HepG2 (cell line): ENCODE results near the gene AHCYL1. TPM values are rescaled to one million over a fixed set of nuclear protein-coding genes. Genes with fewer than 3 reads are reported as not detected.

Experiments
- BCL6 ChIP-seq: IDR thresholded peaks from 2 replicates; pipeline ENCODE4 v1.6.1; 2016; ENCODE audit warnings: missing genetic modification reagents, missing compliant biosample characterization
- ELF1 ChIP-seq: sonication (generic); formaldehyde crosslinking; IDR thresholded peaks from 2 replicates; pipeline ENCODE4 v1.4.0; 2020; ENCODE audit warnings: missing genetic modification reagents
- IRX3 ChIP-seq: sonication (generic); formaldehyde crosslinking; IDR thresholded peaks from 2 replicates; pipeline ENCODE4 v1.8.1; 2023; ENCODE audit warnings: mild to moderate bottlenecking, low read depth, missing genetic modification reagents, borderline replicate concordance
- KDM5A ChIP-seq: fragments of 200-600 bp; sonication (generic); IDR thresholded peaks from 2 replicates; pipeline ENCODE4 v1.7.0; 2018; ENCODE audit warnings: antibody characterized with exemption, mild to moderate bottlenecking, low read length, borderline replicate concordance
- MEIS1 ChIP-seq: sonication (generic); formaldehyde crosslinking; IDR thresholded peaks from 2 replicates; pipeline ENCODE4 v1.9.0; 2021; ENCODE audit warnings: mild to moderate bottlenecking, missing genetic modification reagents, moderate library complexity, borderline replicate concordance
- MXI1 ChIP-seq: IDR thresholded peaks from 3 replicates; pipeline ENCODE4 v1.6.1; 2012; ENCODE audit warnings: low read depth, low read length, inconsistent platforms, borderline replicate concordance
- PHF5A ChIP-seq: IDR thresholded peaks from one replicate; pipeline ENCODE4 v1.6.1; 2018; ENCODE audit warnings: low read depth, missing genetic modification reagents; ENCODE audit not compliant: unreplicated experiment
- ZNF12 ChIP-seq: sonication (generic); formaldehyde crosslinking; IDR thresholded peaks from 2 replicates; pipeline ENCODE4 v1.5.0; 2020; ENCODE audit warnings: missing genetic modification reagents
- ZNF33B ChIP-seq: sonication (generic); formaldehyde crosslinking; IDR thresholded peaks from 2 replicates; pipeline ENCODE4 v1.5.1; 2020; ENCODE audit warnings: mild to moderate bottlenecking, missing genetic modification reagents
- polyA plus RNA-seq, 8 experiments: library from polyadenylated mRNA; depleted of rRNA in 3 of 8; stranded (reverse) in 7 of 8; unstranded in 1 of 8; fragments of >200 nt; fragmentation: Illumina TruSeq in 4 of 8; extraction: Trizol in 4 of 8; gene quantifications; 2 replicates each; pipeline versions ENCODE4 v1.2.1 to v1.2.3, GENCODE V29; 2011 to 2016; ENCODE audit warnings: low read depth in 4 of 8, missing spikeins in 1 of 8, mixed read lengths in 1 of 8; ENCODE audit not compliant: insufficient read depth in 1 of 8
- total RNA-seq, 5 experiments: library from RNA; depleted of rRNA; stranded (reverse); fragments of >200 nt; fragmentation: Illumina TruSeq; extraction: Trizol; gene quantifications; 2 replicates each; pipeline ENCODE4 v1.2.3, GENCODE V29; 2016; ENCODE audit warnings: low read depth in 1 of 5
- TF ChIP-seq, protein P1 (sequence below): sonication (generic); formaldehyde crosslinking; IDR thresholded peaks from 2 replicates; pipeline ENCODE4 v1.9.0; 2021; ENCODE audit warnings: missing genetic modification reagents, mild to moderate bottlenecking, borderline replicate concordance
- TF ChIP-seq, protein P2 (sequence below): IDR thresholded peaks from 2 replicates; pipeline ENCODE4 v1.6.1; 2018; ENCODE audit warnings: missing genetic modification reagents, mild to moderate bottlenecking, missing compliant biosample characterization
- TF ChIP-seq, protein P3 (sequence below): sonication (generic); formaldehyde crosslinking; IDR thresholded peaks from 2 replicates; pipeline ENCODE4 v1.4.0; 2020; ENCODE audit warnings: missing genetic modification reagents; ENCODE audit errors: not compliant biosample characterization
- TF ChIP-seq, protein P4 (sequence below): sonication (generic); formaldehyde crosslinking; IDR thresholded peaks from 2 replicates; pipeline ENCODE4 v1.5.0; 2020; ENCODE audit warnings: missing genetic modification reagents
- TF ChIP-seq, protein P5 (sequence below): sonication (generic); formaldehyde crosslinking; IDR thresholded peaks from 2 replicates; pipeline ENCODE4 v1.5.0; 2020; ENCODE audit warnings: missing genetic modification reagents
- TF ChIP-seq, protein P6 (sequence below), 2 experiments: sonication (generic) in 1 of 2; formaldehyde crosslinking in 1 of 2; IDR thresholded peaks; 2 replicates each; pipeline versions ENCODE4 v1.6.1 to v1.9.0; 2014 to 2022; ENCODE audit warnings: antibody characterized with exemption in 1 of 2, borderline replicate concordance in 1 of 2, inconsistent platforms in 1 of 2, low read depth in 1 of 2, missing genetic modification reagents in 1 of 2

The AHCYL1 gene
- total and polyA plus RNA-seq, 2 of the 13 experiments (the other 11 are each of a cell fraction or from before 2014, with no cell fraction given) = 40.9 to 76.3 TPM

DNA sequence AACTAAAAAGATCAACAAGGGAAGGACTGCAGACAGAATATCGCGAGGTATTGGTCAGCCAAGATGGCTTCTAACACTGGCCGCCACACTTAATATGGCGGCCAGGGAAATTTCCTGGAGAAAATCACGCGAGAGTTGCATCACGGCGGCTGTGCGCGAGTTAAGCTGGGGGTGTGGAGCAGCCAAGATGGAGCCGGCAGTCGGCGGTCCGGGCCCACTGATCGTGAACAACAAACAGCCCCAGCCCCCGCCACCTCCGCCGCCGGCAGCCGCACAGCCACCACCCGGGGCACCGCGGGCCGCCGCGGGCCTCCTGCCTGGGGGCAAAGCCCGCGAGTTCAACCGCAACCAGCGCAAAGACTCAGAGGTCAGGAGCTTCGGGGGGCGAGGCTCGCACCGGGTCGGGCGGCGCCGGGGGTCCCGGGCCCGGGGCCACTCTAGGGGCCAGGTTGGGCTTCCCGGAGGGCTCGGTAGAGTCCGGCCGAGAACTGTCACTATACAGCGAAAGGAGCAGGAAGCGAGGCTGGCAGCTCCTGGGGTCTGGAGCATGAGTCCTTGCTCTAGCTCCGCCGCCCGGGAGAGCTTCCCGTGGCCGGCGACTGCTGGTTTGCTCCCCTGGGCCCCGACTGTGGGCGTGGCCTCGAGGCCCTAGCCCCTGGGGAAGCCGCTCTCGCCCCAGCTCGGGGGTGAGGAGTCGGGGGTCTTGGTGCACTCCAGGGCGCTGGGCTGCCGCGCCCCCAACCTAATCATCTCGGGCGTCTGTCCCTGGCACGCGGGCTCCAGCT lies 50.1 kb downstream of the AHCYL1 start, which contains the start of gene STRIP1 (continued):
- no peak for TF ChIP-seq ZNF33B (CRISPR knock-in tag)
- TF ChIP-seq MXI1 = peak; percentile 86
- TF ChIP-seq, protein P1, sequence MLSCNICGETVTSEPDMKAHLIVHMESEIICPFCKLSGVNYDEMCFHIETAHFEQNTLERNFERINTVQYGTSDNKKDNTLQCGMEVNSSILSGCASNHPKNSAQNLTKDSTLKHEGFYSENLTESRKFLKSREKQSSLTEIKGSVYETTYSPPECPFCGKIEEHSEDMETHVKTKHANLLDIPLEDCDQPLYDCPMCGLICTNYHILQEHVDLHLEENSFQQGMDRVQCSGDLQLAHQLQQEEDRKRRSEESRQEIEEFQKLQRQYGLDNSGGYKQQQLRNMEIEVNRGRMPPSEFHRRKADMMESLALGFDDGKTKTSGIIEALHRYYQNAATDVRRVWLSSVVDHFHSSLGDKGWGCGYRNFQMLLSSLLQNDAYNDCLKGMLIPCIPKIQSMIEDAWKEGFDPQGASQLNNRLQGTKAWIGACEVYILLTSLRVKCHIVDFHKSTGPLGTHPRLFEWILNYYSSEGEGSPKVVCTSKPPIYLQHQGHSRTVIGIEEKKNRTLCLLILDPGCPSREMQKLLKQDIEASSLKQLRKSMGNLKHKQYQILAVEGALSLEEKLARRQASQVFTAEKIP = no peak
- TF ChIP-seq, protein P2, sequence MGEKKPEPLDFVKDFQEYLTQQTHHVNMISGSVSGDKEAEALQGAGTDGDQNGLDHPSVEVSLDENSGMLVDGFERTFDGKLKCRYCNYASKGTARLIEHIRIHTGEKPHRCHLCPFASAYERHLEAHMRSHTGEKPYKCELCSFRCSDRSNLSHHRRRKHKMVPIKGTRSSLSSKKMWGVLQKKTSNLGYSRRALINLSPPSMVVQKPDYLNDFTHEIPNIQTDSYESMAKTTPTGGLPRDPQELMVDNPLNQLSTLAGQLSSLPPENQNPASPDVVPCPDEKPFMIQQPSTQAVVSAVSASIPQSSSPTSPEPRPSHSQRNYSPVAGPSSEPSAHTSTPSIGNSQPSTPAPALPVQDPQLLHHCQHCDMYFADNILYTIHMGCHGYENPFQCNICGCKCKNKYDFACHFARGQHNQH (CRISPR knock-in tag) = peak; percentile 84
- TF ChIP-seq ELF1 (CRISPR knock-in tag) = peak; percentile 80
- TF ChIP-seq, protein P3, sequence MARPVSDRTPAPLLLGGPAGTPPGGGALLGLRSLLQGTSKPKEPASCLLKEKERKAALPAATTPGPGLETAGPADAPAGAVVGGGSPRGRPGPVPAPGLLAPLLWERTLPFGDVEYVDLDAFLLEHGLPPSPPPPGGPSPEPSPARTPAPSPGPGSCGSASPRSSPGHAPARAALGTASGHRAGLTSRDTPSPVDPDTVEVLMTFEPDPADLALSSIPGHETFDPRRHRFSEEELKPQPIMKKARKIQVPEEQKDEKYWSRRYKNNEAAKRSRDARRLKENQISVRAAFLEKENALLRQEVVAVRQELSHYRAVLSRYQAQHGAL (CRISPR knock-in tag) = no peak
- TF ChIP-seq, protein P4, sequence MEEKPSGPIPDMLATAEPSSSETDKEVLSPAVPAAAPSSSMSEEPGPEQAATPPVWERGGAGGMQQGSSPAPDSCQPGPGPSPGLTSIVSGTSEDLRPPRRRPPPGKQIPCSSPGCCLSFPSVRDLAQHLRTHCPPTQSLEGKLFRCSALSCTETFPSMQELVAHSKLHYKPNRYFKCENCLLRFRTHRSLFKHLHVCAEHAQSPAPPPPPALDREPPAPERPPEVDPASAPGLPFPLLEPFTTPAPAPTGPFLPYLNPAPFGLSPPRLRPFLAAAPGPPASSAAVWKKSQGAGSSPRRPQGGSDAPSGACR (CRISPR knock-in tag) = peak; percentile 43; the same call in 1 of the 2 replicates
- TF ChIP-seq, protein P5, sequence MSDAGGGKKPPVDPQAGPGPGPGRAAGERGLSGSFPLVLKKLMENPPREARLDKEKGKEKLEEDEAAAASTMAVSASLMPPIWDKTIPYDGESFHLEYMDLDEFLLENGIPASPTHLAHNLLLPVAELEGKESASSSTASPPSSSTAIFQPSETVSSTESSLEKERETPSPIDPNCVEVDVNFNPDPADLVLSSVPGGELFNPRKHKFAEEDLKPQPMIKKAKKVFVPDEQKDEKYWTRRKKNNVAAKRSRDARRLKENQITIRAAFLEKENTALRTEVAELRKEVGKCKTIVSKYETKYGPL (CRISPR knock-in tag) = no peak
- TF ChIP-seq, protein P6, sequence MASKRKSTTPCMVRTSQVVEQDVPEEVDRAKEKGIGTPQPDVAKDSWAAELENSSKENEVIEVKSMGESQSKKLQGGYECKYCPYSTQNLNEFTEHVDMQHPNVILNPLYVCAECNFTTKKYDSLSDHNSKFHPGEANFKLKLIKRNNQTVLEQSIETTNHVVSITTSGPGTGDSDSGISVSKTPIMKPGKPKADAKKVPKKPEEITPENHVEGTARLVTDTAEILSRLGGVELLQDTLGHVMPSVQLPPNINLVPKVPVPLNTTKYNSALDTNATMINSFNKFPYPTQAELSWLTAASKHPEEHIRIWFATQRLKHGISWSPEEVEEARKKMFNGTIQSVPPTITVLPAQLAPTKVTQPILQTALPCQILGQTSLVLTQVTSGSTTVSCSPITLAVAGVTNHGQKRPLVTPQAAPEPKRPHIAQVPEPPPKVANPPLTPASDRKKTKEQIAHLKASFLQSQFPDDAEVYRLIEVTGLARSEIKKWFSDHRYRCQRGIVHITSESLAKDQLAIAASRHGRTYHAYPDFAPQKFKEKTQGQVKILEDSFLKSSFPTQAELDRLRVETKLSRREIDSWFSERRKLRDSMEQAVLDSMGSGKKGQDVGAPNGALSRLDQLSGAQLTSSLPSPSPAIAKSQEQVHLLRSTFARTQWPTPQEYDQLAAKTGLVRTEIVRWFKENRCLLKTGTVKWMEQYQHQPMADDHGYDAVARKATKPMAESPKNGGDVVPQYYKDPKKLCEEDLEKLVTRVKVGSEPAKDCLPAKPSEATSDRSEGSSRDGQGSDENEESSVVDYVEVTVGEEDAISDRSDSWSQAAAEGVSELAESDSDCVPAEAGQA (IDR thresholded peaks at IDR 0.05; ENCODE audit: low read depth) = peak; percentile 92
- TF ChIP-seq, protein P6 (CRISPR knock-in tag; IDR thresholded peaks at IDR 0.05; ENCODE audit: borderline replicate concordance) = no peak
- TF ChIP-seq PHF5A (CRISPR knock-in tag) = no peak
- no peak for TF ChIP-seq MEIS1 (CRISPR knock-in tag)
- TF ChIP-seq ZNF12 (CRISPR knock-in tag) = no peak
- peak; percentile 55 for TF ChIP-seq BCL6 (CRISPR knock-in tag)
- TF ChIP-seq KDM5A = peak; percentile 88
- TF ChIP-seq IRX3 (CRISPR knock-in tag) = no peak
